ENCODE results near the gene OR2G2.

- TF ChIP-seq CTCF (IDR thresholded peaks at IDR 0.05) (no peak), REST (IDR thresholded peaks at IDR 0.05; ENCODE audit: insufficient read depth in 1 of 2, low read depth in 2 of 2, low read length in 1 of 2) (no peak), POLR2AphosphoS5 (IDR thresholded peaks at IDR 0.05; ENCODE audit: low read depth, low read length) (no peak), SIN3A (IDR thresholded peaks at IDR 0.05; ENCODE audit: borderline replicate concordance, insufficient read depth, low read depth, low read length) (no peak)
Observed at GRCh38 chr1:247614625-247615024, 26.5 kb downstream of the OR2G2 start.

All from Panc1 (cell line).